Medulla oblongata (tissue), 1 donor: ENCODE results near the gene COG6.

ENCODE experiments used
- DNase-seq: peaks from one replicate; pipeline ENCODE4 v3.0.0-alpha.2; 2015; ENCODE audit errors: extremely low spot score

COG6 gene

GRCh38 chr13:39768962-39769361 lies 113.5 kb downstream of the COG6 start:
- no peak for DNase-seq

GRCh38 chr13:39770221-39771090 lies 115.0 kb downstream of the COG6 start:
- no peak for DNase-seq

- no peak for DNase-seq
Measured at GRCh38 chr13:39773833-39774232, 118.4 kb downstream of the COG6 start.

DNA sequence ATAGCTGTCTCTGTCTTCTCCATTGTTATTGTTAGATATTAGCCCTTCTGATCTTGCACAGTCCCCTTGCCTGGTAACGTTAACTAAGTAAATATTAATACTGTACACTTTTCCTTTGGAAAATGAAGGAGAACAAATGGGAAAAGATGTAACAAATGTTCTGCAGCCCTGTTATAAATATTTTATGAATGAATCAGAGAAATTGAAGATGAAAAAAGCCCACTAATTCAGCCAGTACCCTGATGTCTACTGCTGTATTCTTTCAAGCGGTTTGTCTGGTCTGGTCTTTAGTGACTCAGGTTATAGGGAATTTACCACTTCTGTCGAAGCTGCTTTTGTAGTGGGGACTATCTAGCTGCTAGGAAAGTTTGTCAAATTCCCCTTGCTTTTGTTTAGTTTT lies 121.0 kb downstream of the COG6 start:
- DNase-seq = no peak

DNA sequence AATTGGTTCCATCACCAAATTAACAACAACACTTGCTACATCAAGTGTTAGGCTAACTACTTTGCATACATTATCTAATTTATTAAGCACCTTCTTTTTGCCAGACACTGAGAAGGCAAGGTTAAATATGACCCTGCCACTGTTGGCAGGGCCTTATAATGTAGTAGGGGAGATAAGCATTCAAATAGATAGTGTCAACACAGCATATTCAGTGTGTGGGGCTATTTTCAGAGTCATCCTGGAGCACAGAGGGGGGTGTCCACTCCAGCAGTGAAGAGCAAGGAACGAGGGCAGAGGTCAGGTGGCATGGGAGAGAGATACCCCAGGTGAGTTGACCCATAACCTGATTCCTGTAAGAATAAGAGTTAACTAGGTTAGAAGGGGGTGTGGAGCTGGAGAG lies 121.6 kb downstream of the COG6 start:
- DNase-seq = no peak

- DNase-seq = peak; percentile 21
Measured at GRCh38 chr13:39777527-39778061, 122.1 kb downstream of the COG6 start.

GRCh38 chr13:39779337-39780265 lies 124.1 kb downstream of the COG6 start:
- no peak for DNase-seq

DNA sequence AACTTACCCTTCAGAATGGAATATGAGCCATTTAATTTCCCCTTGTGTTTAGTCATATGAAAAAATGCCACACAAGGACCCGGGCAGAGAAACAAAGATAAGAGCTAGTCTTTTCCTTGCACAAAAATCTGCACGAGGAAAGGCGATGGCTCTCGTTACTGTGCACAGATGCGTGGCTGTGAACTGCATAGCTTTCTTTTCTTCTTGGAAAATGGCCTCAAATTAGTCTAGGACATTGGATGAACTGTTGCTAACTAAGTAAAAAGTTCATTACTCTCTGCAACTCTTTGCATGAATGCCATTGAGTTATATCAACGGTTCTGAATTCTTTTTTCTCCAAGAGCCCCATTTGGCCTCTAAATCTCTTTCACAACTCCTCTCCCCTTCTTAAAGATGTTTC lies 125.2 kb downstream of the COG6 start:
- no peak for DNase-seq

DNA sequence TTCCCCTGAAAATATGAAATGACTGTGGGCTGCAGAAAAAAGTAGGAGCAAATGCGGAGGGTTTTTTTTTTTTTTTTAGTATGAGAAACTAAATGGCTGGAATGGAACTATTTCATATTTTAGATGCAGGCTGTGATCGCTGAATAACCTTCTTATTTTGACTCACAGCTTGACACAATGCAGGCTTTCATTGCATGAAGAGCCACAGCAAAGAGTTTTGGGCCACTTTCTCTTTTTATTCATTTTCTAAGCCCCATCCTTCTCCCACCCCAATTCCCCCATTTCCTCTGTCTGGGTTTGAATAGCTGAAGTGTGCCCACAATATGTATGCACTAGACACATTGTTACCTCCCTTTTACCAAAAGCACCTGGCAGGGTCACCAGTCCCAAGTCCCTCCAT lies 125.9 kb downstream of the COG6 start:
- peak; percentile 27 for DNase-seq

- DNase-seq = no peak
Measured at GRCh38 chr13:39783051-39783450, 127.6 kb downstream of the COG6 start.

DNA sequence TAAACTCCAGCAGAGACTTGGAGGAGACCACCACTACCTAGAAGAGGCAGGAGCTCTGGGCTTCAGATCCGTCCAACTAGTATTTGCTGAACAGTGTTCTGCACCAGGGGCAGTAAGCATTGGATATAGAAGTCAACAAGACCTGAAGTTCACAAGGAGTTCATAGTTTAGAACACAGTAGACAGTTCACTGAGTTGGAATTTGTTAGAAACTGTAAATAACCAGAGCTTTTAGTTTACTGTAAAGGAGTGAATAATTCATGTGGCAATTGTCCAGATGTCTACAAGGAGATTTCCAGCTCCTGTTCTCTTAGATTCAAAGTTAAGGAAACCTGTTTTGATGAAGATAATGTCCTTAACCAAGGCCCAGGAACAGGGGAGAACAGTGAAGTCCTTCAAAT lies 128.9 kb downstream of the COG6 start:
- no peak for DNase-seq

GRCh38 chr13:39786091-39786490 lies 130.6 kb downstream of the COG6 start:
- DNase-seq = no peak

GRCh38 chr13:39787086-39787487 lies 131.6 kb downstream of the COG6 start:
- no peak for DNase-seq

GRCh38 chr13:39788102-39788501 lies 132.6 kb downstream of the COG6 start:
- no peak for DNase-seq

- DNase-seq = no peak
Measured at GRCh38 chr13:39789451-39789850, 134.0 kb downstream of the COG6 start.
